GM12864 (cell line): Measurements from ENCODE around the gene ADAMTS2.

ENCODE experiments used
- DNase-seq: peaks from one replicate; pipeline ENCODE4 v3.0.0-alpha.2; 2011; ENCODE audit warnings: low read depth
- H3K4me3 ChIP-seq: 2 replicates; pipeline ENCODE4 v1.5.1; 2011; ENCODE audit warnings: mild to moderate bottlenecking, low read depth, low read length, control low read depth
- CTCF ChIP-seq: IDR thresholded peaks from 2 replicates; pipeline ENCODE4 v1.5.1; 2011; ENCODE audit warnings: low read depth, mild to moderate bottlenecking, moderate library complexity, low read length, control low read depth, inconsistent platforms; ENCODE audit errors: missing control alignments

Gene ADAMTS2

GRCh38 chr5:179361037-179361603 lies 15.9 kb upstream of the ADAMTS2 start:
- no peak for DNase-seq
- TF ChIP-seq CTCF = no peak

GRCh38 chr5:179357031-179357430 lies 11.8 kb upstream of the ADAMTS2 start:
- TF ChIP-seq CTCF = no peak
- no peak for DNase-seq
- no peak overlapping the region for H3K4me3 ChIP-seq

More at GRCh38 chr5:179361037-179361603, 15.9 kb upstream of the ADAMTS2 start:
- H3K4me3 ChIP-seq = no peak overlapping the region

GRCh38 chr5:179355976-179356974 lies 11.0 kb upstream of the ADAMTS2 start:
- no peak overlapping the region for H3K4me3 ChIP-seq
- no peak for DNase-seq
- TF ChIP-seq CTCF = no peak

- TF ChIP-seq CTCF = no peak
- no peak overlapping the region for H3K4me3 ChIP-seq
- DNase-seq = no peak
These were observed 9.1 kb upstream of the ADAMTS2 start for GRCh38 chr5:179354305-179354882.

- TF ChIP-seq CTCF = no peak
- no peak overlapping the region for H3K4me3 ChIP-seq
- DNase-seq = no peak
These were observed 3.6 kb upstream of the ADAMTS2 start for GRCh38 chr5:179348843-179349242.

GRCh38 chr5:179348011-179348530 lies 2.8 kb upstream of the ADAMTS2 start:
- no peak for TF ChIP-seq CTCF
- DNase-seq = no peak

More at GRCh38 chr5:179348011-179348530, 2.8 kb upstream of the ADAMTS2 start:
- no peak overlapping the region for H3K4me3 ChIP-seq
